MM.1S (cell line): ENCODE data around the gene DHCR7.

Source experiments
- DNase-seq: peaks from one replicate; pipeline ENCODE4 v3.0.0-alpha.2; 2015
- H2AFZ ChIP-seq: fragments of 300-600 bp; sonication (generic); 2 replicates; pipeline ENCODE4 v1.6.0; 2016; ENCODE audit warnings: antibody characterized with exemption, low read length
- H3F3A ChIP-seq: fragments of 300-600 bp; sonication (generic); 2 replicates; pipeline ENCODE4 v1.6.1; 2016; ENCODE audit warnings: mild to moderate bottlenecking, antibody characterized with exemption, low read length, moderate library complexity, mixed read lengths; ENCODE audit not compliant: insufficient read depth
- H3K27ac ChIP-seq: fragments of 300-600 bp; sonication (generic); 2 replicates; pipeline ENCODE4 v1.5.1; 2016; ENCODE audit warnings: mild to moderate bottlenecking, low read length
- H3K27me3 ChIP-seq: fragments of 300-600 bp; sonication (generic); replicated peaks from 2 replicates; pipeline ENCODE4 v1.6.0; 2016; ENCODE audit warnings: low read length; ENCODE audit not compliant: insufficient read depth
- H3K36me3 ChIP-seq: fragments of 300-600 bp; sonication (generic); replicated peaks from 2 replicates; pipeline ENCODE4 v1.6.1; 2016; ENCODE audit warnings: mild to moderate bottlenecking, low read length, mixed read lengths; ENCODE audit not compliant: insufficient read depth
- H3K4me1 ChIP-seq: fragments of 300-600 bp; sonication (generic); 2 replicates; pipeline ENCODE4 v1.6.1; 2016; ENCODE audit warnings: low read length, mixed read lengths
- H3K4me2 ChIP-seq: fragments of 300-600 bp; sonication (generic); 2 replicates; pipeline ENCODE4 v1.6.0; 2016; ENCODE audit warnings: low read depth, low read length
- H3K4me3 ChIP-seq: fragments of 300-600 bp; sonication (generic); 2 replicates; pipeline ENCODE4 v1.5.1; 2016; ENCODE audit warnings: low read length, mixed read lengths
- H3K79me2 ChIP-seq: fragments of 300-600 bp; sonication (generic); 2 replicates; pipeline ENCODE4 v1.6.1; 2016; ENCODE audit warnings: mixed run types, low read length, mixed read lengths
- H3K9ac ChIP-seq: fragments of 300-600 bp; sonication (generic); 2 replicates; pipeline ENCODE4 v1.6.1; 2016; ENCODE audit warnings: low read length, mixed read lengths
- H3K9me2 ChIP-seq: fragments of 300-600 bp; sonication (generic); replicated peaks from 2 replicates; pipeline ENCODE4 v1.6.1; 2016; ENCODE audit warnings: mild to moderate bottlenecking, low read length, mixed read lengths; ENCODE audit not compliant: insufficient read depth
- H3K9me3 ChIP-seq: fragments of 300-600 bp; sonication (generic); replicated peaks from 2 replicates; pipeline ENCODE4 v1.6.1; 2016; ENCODE audit warnings: mild to moderate bottlenecking, low read length, mixed read lengths; ENCODE audit not compliant: insufficient read depth
- H4K20me1 ChIP-seq: fragments of 300-600 bp; sonication (generic); 2 replicates; pipeline ENCODE4 v1.6.1; 2016; ENCODE audit warnings: mild to moderate bottlenecking, low read length, moderate library complexity, mixed read lengths; ENCODE audit not compliant: insufficient read depth
- EZH2 ChIP-seq: fragments of 300-600 bp; sonication (generic); optimal IDR thresholded peaks from 2 replicates; pipeline ENCODE3; 2017; ENCODE audit warnings: low read depth, mild to moderate bottlenecking, antibody characterized with exemption, low read length, mixed read lengths
- EZH2phosphoT487 ChIP-seq: fragments of 300-600 bp; sonication (generic); IDR thresholded peaks from 2 replicates; pipeline ENCODE4 v1.6.1; 2018; ENCODE audit warnings: antibody characterized with exemption, low read length
- TF ChIP-seq, protein P1 (sequence below): fragments of 300-600 bp; sonication (generic); IDR thresholded peaks from 2 replicates; pipeline ENCODE4 v1.5.1; 2016; ENCODE audit warnings: antibody characterized with exemption, low read length, mixed read lengths

The DHCR7 gene

DNA sequence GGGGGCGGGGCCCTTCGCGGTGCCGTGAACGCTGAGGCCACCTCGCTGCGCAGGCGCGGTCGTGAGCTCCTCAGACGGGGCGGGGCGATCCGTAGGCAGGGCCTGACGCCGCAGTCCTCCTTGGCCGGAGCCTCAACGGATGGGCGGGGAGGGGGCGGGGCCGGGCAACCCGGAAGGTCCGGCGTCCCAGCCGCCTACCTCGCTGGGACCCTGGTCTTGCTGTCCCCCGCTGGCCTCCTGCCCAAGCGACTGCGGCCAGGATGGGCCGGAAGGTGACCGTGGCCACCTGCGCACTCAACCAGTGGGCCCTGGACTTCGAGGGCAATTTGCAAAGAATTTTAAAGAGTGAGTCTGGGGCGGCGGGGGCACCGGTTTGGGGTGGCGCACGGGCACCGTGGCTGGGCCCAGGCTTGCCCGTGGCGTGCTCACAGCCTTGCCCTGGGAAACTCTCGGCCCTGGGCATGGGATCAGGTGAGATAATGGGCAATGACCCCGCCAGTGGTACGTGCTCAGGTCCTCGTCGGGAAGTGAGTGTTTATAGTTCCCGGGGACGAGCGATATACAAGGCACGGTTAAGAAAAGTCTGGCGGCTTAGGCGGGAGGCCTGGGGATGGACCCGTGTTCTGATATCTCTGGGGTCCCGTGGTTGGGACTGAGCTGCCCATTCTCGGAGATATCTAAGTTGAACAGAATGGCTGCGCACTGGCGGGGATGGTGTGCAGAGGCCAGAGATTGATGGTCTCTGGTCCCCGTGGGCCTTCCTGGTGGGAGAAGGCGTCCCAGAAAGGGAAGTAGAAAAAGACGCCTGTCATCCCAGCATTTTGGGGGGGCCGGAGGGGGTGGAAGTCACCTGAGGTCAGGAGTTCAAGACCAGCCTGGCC lies 5.1 kb upstream of the DHCR7 start, which contains the start of gene NADSYN1:
Gene NADSYN1 (plus strand): TSS at position 167 of the 881 bp plus-strand sequence. CDS start 94 bp downstream, at position 261.
- Histone ChIP-seq H3K4me1 (peaks cover 7% of the 10 kb centered on the region; the same call in 1 of the 2 replicates), H3K27ac (peak within 1 kb of the TSS; percentile 20; the same call in 1 of the 2 replicates), H3K36me3 (no peaks in the 10 kb centered on the region; the same call in 1 of the 2 replicates), H2AFZ (peak within 1 kb of the TSS; percentile 59), H3K4me3 (peak within 1 kb of the TSS; percentile 92), H3K9me3 (no peaks in the 10 kb centered on the region), H3K9ac (peak within 1 kb of the TSS; percentile 81), H3K9me2 (no peaks in the 10 kb centered on the region), H3K79me2 (peaks cover 35% of the 10 kb centered on the region), H3K4me2 (peak within 1 kb of the TSS; percentile 83), H3K27me3 (no peaks in the 10 kb centered on the region), H4K20me1 (no peaks in the 10 kb centered on the region), H3F3A (no peaks in the 10 kb centered on the region)
- DNase-seq = peak; percentile 98
- TF ChIP-seq, protein P1, sequence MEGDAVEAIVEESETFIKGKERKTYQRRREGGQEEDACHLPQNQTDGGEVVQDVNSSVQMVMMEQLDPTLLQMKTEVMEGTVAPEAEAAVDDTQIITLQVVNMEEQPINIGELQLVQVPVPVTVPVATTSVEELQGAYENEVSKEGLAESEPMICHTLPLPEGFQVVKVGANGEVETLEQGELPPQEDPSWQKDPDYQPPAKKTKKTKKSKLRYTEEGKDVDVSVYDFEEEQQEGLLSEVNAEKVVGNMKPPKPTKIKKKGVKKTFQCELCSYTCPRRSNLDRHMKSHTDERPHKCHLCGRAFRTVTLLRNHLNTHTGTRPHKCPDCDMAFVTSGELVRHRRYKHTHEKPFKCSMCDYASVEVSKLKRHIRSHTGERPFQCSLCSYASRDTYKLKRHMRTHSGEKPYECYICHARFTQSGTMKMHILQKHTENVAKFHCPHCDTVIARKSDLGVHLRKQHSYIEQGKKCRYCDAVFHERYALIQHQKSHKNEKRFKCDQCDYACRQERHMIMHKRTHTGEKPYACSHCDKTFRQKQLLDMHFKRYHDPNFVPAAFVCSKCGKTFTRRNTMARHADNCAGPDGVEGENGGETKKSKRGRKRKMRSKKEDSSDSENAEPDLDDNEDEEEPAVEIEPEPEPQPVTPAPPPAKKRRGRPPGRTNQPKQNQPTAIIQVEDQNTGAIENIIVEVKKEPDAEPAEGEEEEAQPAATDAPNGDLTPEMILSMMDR = no peak
- TF ChIP-seq EZH2phosphoT487 (no peak), EZH2 (no peak)

DNA sequence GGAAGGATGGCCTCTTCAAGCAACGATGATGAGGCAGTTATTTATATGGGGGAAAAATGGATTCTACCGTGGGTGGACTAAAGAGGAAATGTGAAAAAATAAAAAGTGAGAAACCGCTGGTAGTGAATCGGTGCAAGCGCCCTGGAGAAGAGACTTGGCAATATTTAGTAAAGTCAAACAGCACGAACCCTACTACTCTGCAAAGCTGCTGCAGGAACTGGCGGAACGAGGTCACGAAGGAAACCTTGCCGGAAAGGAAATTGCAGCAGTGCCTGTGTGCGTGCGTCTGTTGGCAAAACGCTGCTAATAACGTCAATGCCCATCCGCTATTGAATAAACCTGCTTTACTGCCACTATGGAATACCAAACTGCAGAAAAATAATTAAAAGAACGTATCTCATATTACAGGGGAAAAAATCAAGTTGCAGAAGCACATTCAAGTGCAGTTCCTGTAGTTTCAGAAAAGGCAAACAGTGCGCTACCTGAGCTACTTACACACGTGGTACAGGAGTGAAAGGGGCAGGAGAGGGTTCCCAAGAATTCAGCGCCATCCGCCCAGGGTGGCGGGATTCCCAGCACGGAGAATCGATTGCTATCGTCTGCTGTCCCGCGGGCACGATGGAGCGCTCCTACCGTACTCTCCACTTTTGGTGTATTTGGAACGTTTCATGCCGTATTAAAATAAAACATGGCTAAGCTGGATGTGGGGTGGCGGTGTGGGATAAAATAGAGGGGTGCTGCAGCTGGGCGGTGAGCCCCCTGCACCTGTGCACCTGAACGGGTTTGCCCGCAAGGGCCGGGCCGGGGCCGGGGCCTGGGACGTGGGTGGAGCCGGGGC lies 4.2 kb upstream of the DHCR7 start:
- Histone ChIP-seq H3K4me1 (peaks cover 9% of the 10 kb centered on the region; the same call in 1 of the 2 replicates), H3K27me3 (no peaks in the 10 kb centered on the region), H3K4me2 (peak overlapping the region; percentile 83), H3F3A (peaks cover 3% of the 10 kb centered on the region; the same call in 1 of the 2 replicates), H4K20me1 (no peaks in the 10 kb centered on the region), H3K36me3 (no peaks in the 10 kb centered on the region; the same call in 1 of the 2 replicates), H3K9ac (peak overlapping the region; percentile 20; the same call in 1 of the 2 replicates), H3K9me2 (no peaks in the 10 kb centered on the region), H2AFZ (peak overlapping the region; percentile 59), H3K9me3 (no peaks in the 10 kb centered on the region), H3K79me2 (peaks cover 35% of the 10 kb centered on the region), H3K27ac (no peak overlapping the region), H3K4me3 (peak overlapping the region; percentile 92)
- peak; percentile 6 for DNase-seq
- TF ChIP-seq, protein P1 = no peak
- no peak for TF ChIP-seq EZH2phosphoT487

DNA sequence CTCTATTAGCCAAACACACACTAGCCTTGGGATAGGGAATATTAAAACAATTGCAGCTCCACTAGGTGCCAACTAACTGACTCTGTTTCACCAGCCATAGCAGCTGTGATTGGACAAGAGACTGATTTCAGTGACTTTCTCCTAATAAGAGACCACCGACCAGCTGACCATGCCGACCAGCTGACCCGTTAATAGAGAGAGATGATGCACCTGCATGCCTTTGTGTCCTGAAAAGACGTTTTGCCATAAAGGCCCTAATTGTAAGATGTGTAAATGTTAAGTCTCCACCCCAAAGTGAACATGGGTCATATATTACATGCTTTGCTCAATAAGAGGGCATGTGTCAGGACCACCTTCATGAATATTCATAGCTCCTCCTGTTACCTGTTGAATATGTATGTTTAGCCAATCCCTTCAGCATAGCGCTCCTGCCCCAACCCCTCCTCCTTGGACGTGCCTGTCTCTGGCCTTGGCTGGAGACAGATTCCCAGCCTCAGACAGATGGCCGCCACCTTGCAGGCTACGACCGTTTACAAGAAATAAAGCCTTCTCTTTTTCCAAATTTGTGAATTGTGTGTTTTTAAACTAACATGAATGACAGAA lies 3.5 kb upstream of the DHCR7 start:
- H3F3A ChIP-seq = peaks cover 3% of the 10 kb centered on the region; the same call in 1 of the 2 replicates
- no peaks in the 10 kb centered on the region for H4K20me1 ChIP-seq
- H3K9me2 ChIP-seq = no peaks in the 10 kb centered on the region
- H3K27me3 ChIP-seq = no peaks in the 10 kb centered on the region
- H3K4me2 ChIP-seq = peak overlapping the region; percentile 83; the same call in 1 of the 2 replicates
- no peaks in the 10 kb centered on the region; the same call in 1 of the 2 replicates for H3K36me3 ChIP-seq
- H2AFZ ChIP-seq = no peak overlapping the region
- no peak overlapping the region for H3K4me3 ChIP-seq
- H3K27ac ChIP-seq = no peak overlapping the region
- peaks cover 10% of the 10 kb centered on the region; the same call in 1 of the 2 replicates for H3K4me1 ChIP-seq
- peaks cover 39% of the 10 kb centered on the region for H3K79me2 ChIP-seq
- no peaks in the 10 kb centered on the region for H3K9me3 ChIP-seq
- no peak overlapping the region for H3K9ac ChIP-seq
- DNase-seq = no peak
- TF ChIP-seq, protein P1 = no peak
- no peak for TF ChIP-seq EZH2
- TF ChIP-seq EZH2phosphoT487 = no peak
